Activated CD4-positive, alpha-beta T cell treated with anti-CD3 and anti-CD28 coated beads for 4 hours (primary cell): ENCODE results near the gene ARFGAP3.

Experiments
- DNase-seq, 2 donors: peaks; one replicate each; pipeline ENCODE4 v3.0.0-alpha.2; 2020

The ARFGAP3 gene

GRCh38 chr22:42883970-42884369, 26.9 kb upstream of the ARFGAP3 start:
- no peak for DNase-seq

DNA sequence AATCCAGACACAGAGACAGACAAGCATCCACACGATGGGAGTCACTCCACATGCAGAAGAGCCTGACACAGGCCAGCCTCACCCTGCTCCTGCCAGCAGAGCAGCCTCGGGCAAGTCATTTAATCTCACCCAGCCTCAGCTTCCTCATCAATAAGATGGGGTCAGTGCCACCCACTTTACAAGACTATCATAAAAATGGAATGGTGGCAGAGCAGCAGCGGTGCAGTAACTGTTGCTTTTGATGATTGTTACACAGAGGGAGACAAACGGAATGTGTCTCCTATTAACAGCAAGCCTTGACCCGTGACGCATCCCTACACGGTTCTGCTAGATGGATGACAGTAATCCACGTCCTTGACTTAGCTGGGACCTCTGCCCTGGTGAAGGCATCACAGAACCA, 26.0 kb upstream of the ARFGAP3 start:
- DNase-seq = no peak

DNA sequence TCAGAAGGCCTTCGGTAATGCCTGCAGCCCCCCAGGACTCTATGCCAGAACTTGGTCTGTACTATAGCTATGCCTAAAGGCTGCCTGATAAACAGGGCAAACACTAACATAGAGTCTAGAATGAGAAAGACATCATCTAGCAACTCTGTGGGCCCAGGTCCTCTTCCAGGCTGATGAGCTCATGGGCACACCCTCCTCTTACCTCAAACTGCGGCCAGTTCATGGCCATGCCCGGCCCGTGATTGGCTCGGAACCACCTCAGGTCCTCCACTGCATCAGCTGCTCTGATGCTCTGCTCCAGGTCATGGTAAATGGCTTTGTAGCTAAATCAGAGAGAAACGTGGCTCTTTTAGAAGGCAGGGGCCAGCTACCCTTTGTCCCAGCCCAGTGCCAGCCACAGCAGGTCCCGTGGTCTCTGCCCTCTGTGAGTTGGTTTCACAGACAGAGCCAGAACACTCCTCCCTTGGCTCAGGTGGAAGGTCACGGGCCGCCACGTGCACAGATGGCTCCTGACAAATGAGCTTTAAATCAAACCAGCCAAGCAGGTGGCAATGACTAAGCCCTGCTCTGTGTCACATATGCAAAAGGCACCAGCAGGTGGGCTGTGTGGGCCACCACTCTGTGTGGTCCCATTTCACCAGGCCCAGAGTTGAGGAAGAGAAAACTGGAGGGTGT, 25.0 kb upstream of the ARFGAP3 start:
- DNase-seq = no peak

- no peak for DNase-seq
Observed at GRCh38 chr22:42881298-42881697, 24.2 kb upstream of the ARFGAP3 start.

DNA sequence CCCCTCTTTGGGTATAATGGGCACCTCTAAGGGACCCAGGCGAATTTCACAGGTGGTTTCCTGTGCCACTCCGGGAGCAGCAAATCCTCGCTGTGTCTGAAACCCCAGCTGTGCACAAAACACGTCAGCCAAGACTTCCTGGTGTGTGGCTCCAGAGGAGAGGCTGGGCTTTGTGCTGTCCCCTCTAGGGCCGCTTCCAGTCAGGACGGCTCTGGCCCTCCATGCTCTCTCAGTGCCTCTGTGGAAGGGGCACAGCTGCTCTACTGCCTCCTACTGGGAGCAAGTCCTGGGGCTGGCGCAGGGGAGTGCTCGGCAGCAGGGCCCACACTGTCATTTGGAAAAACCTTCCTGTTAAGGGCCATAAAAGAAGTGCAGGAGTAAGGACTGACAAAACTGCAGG, 23.7 kb upstream of the ARFGAP3 start:
- DNase-seq = no peak

GRCh38 chr22:42879371-42880021, 22.4 kb upstream of the ARFGAP3 start:
- DNase-seq = no peak

DNA sequence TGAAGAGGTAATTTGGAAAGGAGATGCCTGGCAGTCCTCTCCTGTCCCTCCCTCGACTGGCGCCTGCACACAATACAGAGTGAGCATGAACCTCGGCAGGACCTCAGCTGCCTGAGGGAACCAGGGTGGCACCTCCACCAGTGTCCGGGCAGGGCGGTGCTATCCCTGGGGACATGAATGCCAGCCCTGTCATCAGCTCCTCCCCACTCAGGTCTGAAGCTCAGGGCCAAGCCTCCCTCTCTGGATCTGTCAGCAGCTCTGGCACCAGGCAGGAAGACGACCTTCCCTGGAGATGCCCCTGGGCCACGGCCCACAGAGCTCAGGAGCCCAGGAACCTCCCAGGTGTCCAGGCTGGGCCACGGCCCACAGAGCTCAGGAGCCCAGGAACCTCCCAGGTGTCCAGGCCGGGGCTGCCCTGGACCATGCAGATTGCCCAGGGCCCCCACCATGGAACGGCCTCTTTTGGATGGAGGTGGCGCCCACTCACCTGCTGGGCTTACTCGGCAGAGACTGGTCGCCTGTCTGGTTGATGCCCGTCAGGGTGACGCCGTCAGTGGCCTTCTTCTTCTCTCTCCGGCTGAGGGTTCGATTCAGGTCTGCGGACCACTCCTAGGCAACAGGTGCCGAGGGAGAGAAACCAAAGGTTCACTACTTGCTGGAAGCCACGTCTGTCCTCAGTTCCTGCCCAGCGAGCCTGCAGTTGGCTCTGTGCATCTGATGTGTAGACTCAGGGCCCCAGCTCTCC, 21.7 kb upstream of the ARFGAP3 start:
- DNase-seq = no peak

DNA sequence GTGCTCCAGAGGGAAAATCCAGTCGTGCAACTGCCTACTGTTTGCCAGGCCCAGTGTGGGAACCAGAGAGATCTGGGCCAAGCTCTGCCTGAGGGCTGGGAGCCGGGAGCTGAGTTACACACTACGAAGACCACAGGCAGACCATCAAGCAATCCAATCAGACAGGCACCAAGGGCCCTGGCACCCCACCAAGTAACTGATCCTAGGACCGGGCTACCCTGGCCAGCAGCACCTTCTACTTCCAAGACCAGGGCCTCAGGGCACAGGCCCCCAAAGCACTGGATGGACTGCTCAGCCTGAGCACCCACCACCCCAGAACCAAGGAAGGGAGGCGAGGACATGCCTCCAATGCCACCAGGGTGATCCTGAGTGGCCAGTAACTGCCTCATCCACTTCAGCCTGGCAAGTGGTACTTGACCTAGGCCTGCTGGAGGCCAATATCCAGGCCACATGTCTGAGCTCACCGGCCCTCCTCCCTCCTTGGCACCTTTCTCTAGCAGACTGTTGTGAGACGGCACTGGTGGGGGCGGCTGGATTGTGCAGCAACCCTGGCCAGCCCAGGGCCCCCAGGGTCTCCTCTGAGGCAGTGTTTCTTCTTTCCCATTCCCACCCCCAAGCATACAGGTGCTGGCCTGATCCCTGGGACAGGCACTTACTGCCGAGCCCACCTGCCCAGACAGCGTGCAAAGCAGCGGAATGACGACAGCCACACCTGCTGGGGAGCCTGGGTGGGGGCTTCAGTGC, 20.7 kb upstream of the ARFGAP3 start:
- no peak for DNase-seq

DNA sequence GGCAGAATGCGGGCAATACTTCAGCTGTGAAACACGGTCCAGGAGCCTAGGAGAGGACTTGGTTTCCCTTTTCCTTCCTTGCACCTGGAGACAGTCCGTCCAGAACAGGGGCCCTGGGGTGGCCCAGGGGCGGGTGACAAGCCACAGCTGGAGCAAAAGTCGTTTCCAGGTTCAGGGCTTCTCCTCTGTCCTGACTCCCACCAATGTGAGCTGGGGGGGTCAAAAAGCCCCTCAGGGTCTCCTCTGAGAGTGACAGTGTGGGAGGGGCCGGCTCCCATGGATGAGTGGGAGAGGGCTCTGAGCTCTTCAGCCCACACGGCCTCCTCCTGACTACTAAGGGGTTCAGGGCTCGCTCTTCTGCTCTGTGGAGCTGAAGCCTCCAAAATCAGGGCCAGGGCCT, 20.1 kb upstream of the ARFGAP3 start:
- no peak for DNase-seq

DNA sequence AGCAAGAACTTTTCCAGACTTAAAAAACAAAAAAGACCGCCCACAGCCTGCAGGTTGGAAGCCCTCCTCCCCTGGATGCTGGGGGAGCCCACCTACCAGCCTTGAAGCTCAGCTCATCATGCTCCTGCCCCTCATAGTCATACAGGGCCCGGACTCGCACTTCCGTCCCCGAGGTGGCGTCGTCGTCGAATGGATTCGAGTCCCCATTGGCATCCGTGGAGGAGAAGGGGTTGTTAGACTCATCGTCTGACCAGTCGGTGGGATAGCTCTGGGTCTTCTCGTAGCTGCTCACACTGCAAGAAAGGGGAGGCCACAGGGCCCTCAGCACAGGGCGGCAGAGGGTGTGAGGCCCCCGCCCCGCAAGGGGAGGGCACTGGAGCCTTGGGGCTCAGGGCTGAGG, 19.0 kb upstream of the ARFGAP3 start:
- DNase-seq = no peak

GRCh38 chr22:42874010-42874409, 16.9 kb upstream of the ARFGAP3 start:
- DNase-seq = no peak

DNA sequence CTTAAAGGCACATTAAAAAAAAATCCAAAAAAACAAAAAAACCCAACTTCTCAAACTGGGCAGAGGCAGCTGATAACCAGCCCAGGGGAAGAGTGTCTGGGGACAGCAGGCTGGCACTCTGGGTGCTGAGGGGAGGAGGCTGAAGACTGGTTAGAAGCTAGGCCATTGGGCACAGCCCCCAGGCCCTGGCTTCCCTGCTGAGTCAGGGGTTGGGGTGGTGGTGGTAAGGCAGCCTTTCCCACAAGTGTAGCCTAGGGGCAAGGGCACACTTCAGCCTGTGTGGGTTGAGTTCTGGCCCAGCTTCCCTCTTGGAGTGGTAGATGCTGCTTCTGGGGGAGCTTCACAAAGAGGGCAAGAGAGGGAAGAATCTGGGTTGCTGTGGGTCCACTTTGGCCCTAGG, 16.3 kb upstream of the ARFGAP3 start:
- DNase-seq = no peak

- no peak for DNase-seq
Observed at GRCh38 chr22:42872821-42873220, 15.7 kb upstream of the ARFGAP3 start.

- no peak for DNase-seq
Observed at GRCh38 chr22:42871146-42872050, 14.3 kb upstream of the ARFGAP3 start.

GRCh38 chr22:42869888-42870480, 12.9 kb upstream of the ARFGAP3 start:
- no peak for DNase-seq

DNA sequence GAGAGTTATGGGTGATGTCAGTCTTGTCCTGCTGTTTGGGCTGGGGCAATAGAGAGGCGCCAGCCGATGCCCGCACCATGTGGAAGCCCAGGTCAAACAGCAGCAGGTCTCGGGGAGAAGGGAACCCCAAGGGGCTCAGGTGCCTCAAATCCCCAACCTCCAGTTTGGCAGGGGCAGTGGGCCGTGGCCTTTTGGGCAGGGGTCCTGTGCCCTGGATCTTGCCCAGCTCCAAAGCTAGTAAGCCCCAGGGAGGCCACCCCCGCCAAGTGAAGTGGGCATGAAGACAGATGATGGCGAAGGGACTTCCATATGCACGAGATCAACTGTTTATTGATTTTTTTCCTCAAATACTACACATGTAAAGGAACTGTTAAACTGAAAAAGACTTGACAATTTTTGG, 12.4 kb upstream of the ARFGAP3 start:
- no peak for DNase-seq

- DNase-seq = no peak
Observed at GRCh38 chr22:42868751-42869251, 11.7 kb upstream of the ARFGAP3 start.

GRCh38 chr22:42866100-42866499, 9.0 kb upstream of the ARFGAP3 start:
- DNase-seq = no peak

GRCh38 chr22:42865536-42865935, 8.5 kb upstream of the ARFGAP3 start:
- DNase-seq = no peak

DNA sequence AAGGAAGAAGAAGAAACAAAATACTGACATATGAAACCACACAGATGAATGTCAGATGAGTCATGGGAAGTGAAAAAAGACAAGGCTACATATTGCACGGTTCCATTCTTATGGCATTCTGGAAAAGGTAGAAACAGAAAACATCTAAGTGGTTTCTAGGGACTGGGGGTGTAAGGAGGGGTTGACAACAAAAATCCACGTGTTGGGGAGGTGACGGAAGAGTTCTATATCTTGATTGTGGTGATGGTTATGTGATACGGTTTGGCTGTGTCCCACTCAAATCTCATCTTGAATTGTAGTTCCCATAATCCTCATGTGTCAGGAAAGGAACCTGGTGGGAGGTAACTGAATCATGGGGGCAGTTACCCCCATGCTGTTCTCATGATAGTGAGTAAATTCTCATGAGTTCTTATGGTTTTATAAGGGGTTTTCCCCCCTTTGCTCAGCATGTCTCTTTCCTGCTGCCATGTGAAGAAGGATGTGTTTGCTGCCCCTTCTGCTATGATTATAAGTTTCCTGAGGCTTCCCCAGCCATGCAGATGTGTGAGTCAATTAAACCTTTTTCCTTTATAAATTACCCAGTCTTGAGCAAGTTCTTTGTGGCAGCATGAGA, 6.4 kb upstream of the ARFGAP3 start:
- peak; percentile 43 to 47 for DNase-seq

DNA sequence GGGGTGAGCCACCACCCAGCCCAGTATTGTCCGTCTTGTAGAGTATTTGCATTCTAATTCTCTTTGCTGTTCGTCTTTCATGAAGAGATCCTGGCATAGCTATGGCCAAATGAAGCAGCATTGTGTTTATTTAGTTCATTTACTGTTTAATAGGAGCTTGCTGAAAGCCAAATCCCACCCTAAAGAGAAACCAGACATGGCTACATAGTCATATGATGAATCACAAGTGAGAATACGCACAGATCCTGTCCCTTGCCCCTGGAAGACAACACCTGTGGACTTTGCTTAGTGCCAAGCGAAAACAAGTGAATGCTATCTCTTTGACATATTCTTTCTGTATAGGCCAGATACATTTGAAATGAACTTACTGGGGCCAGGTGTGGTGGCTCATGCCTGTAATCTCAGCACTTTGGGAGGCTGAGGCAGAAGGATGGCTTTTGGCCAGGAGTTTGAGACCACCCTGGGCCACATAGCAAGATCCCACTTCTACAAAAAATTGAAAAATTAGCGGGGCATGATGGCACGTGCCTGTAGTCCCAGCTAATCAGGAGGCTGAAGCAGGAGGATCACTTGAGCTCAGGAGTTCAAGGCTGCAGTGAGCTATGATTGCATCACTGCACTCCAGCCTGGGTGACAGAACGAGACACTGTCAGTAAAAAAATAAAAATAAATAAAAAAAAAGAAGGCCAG, 5.1 kb upstream of the ARFGAP3 start:
- DNase-seq = no peak
